GM21723 (cell line): ENCODE measurements around the gene SLC16A11.

Experiments
- ATAC-seq: cut with Tn5 transposase; IDR thresholded peaks from one replicate; pipeline ENCODE4 v1.9.1; 2021; ENCODE audit warnings: mild to moderate bottlenecking, moderate library complexity; ENCODE audit not compliant: unreplicated experiment

Gene SLC16A11

GRCh38 chr17:7027335-7027734 is 16.6 kb downstream of the SLC16A11 start:
- ATAC-seq: no peak

GRCh38 chr17:7026471-7027115 is 17.3 kb downstream of the SLC16A11 start:
- ATAC-seq: no peak

GRCh38 chr17:7025245-7025644 is 18.6 kb downstream of the SLC16A11 start:
- ATAC-seq: no peak

- ATAC-seq: no peak
These were observed 19.5 kb downstream of the SLC16A11 start for GRCh38 chr17:7024402-7024785.

- peak; percentile 41 for ATAC-seq
These were observed 20.1 kb downstream of the SLC16A11 start for GRCh38 chr17:7023576-7024401.

GRCh38 chr17:7022781-7023571 is 20.9 kb downstream of the SLC16A11 start, which contains the start of gene BCL6B:
Gene BCL6B (plus strand): TSS chr17:7023050. CDS start chr17:7023672, 622 bp downstream.
- ATAC-seq: no peak

- peak; percentile 69 for ATAC-seq
These were observed 21.7 kb downstream of the SLC16A11 start for GRCh38 chr17:7021993-7022778.

- no peak for ATAC-seq
These were observed 22.8 kb downstream of the SLC16A11 start for GRCh38 chr17:7020894-7021664.

- no peak for ATAC-seq
These were observed 23.9 kb downstream of the SLC16A11 start for GRCh38 chr17:7019839-7020519.

- no peak for ATAC-seq
These were observed 24.5 kb downstream of the SLC16A11 start for GRCh38 chr17:7019367-7019766.

- no peak for ATAC-seq
These were observed 25.4 kb downstream of the SLC16A11 start for GRCh38 chr17:7018331-7018964.

- no peak for ATAC-seq
These were observed 26.1 kb downstream of the SLC16A11 start for GRCh38 chr17:7017827-7018200.

- ATAC-seq: no peak
These were observed 26.7 kb downstream of the SLC16A11 start for GRCh38 chr17:7016886-7017826.

- no peak for ATAC-seq
These were observed 27.5 kb downstream of the SLC16A11 start for GRCh38 chr17:7016418-7016817.

- peak; percentile 11 for ATAC-seq
These were observed 28.6 kb downstream of the SLC16A11 start for GRCh38 chr17:7014995-7015958.

GRCh38 chr17:7014261-7014994 is 29.5 kb downstream of the SLC16A11 start:
- peak; percentile 82 for ATAC-seq
